ENCODE results near the gene GLRX. TPM values are rescaled to one million over a fixed set of nuclear protein-coding genes. Genes with fewer than 3 reads are reported as not detected.

The GLRX gene
- total RNA-seq, 4 donors from 2014 or later, result 52.2 to 148 (median 96.5) TPM

- TF ChIP-seq CTCF (IDR thresholded peaks at IDR 0.05; ENCODE audit: low read depth), result no peak
These were observed 36.4 kb upstream of the GLRX start for GRCh38 chr5:95858661-95859595.

GRCh38 chr5:95858023-95858461 lies 35.5 kb upstream of the GLRX start:
- no peak for TF ChIP-seq CTCF (IDR thresholded peaks at IDR 0.05; ENCODE audit: low read depth)

GRCh38 chr5:95857185-95857945 lies 34.8 kb upstream of the GLRX start:
- TF ChIP-seq CTCF (IDR thresholded peaks at IDR 0.05; ENCODE audit: low read depth), result no peak

GRCh38 chr5:95856501-95856981 lies 34.0 kb upstream of the GLRX start:
- TF ChIP-seq CTCF (IDR thresholded peaks at IDR 0.05; ENCODE audit: low read depth), result no peak

- no peak for TF ChIP-seq CTCF (IDR thresholded peaks at IDR 0.05; ENCODE audit: low read depth)
These were observed 31.0 kb upstream of the GLRX start for GRCh38 chr5:95853490-95853889.

GRCh38 chr5:95852567-95852966 lies 30.0 kb upstream of the GLRX start:
- TF ChIP-seq CTCF (IDR thresholded peaks at IDR 0.05; ENCODE audit: low read depth), result no peak

GRCh38 chr5:95850391-95850894 lies 27.9 kb upstream of the GLRX start:
- TF ChIP-seq CTCF (IDR thresholded peaks at IDR 0.05; ENCODE audit: low read depth), result no peak
